ENCODE data around the gene ATAD3A.
"Not testable (repeated sequence)": the region's sequence is repeated elsewhere in the genome, so short reads cannot be mapped to it uniquely, and the experiment has no call there.

ATAD3A gene

DNA sequence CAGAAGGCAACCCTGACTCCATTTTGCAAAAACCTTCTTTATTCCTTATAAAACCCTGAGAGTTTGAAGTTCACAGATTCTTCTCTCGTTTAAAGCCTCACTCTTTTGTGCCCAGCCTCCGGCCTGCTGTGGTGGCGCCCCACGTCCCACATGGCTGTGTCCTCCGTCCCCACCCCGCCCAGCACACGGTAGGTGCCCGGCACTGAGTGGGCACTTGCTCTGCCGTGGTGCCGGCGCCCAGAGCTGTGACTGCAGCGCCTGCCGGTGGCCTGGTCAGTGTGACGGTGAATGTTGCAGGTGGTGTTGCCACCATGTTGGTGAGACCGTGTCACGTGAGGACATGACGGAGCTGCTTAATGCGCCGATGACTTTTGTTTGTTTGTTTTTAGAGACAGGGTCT, 9.4 kb downstream of the ATAD3A start:
- no peak for DNase-seq
- peaks cover 42% of the 10 kb centered on the region for H3K36me3 ChIP-seq
- no peaks in the 10 kb centered on the region for H3K27me3 ChIP-seq
- no peaks in the 10 kb centered on the region for H3K9me3 ChIP-seq
- TF ChIP-seq, protein P1, sequence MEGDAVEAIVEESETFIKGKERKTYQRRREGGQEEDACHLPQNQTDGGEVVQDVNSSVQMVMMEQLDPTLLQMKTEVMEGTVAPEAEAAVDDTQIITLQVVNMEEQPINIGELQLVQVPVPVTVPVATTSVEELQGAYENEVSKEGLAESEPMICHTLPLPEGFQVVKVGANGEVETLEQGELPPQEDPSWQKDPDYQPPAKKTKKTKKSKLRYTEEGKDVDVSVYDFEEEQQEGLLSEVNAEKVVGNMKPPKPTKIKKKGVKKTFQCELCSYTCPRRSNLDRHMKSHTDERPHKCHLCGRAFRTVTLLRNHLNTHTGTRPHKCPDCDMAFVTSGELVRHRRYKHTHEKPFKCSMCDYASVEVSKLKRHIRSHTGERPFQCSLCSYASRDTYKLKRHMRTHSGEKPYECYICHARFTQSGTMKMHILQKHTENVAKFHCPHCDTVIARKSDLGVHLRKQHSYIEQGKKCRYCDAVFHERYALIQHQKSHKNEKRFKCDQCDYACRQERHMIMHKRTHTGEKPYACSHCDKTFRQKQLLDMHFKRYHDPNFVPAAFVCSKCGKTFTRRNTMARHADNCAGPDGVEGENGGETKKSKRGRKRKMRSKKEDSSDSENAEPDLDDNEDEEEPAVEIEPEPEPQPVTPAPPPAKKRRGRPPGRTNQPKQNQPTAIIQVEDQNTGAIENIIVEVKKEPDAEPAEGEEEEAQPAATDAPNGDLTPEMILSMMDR (IDR thresholded peaks at IDR 0.05; ENCODE audit: low read depth, low read length) = no peak
- H3K4me1 ChIP-seq = no peaks in the 10 kb centered on the region
- no peak overlapping the region for H3K4me3 ChIP-seq (ENCODE audit: low read depth, low read length)

DNA sequence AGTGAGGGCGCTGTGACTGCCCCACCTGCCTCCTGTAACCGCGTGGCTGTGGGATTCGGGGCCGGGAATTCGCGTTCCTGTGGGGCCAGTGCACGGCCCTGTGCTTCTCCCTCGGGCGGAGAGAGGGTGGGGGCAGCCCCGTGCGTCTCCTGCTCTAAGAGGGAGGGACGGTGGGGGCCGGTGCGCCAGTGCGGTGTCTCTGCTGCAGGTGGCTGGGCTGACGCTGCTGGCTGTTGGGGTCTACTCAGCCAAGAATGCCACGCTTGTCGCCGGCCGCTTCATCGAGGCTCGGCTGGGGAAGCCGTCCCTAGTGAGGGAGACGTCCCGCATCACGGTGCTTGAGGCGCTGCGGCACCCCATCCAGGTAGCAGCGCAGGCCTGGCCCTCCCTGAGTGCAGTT, 10.6 kb downstream of the ATAD3A start:
- H3K4me1 ChIP-seq; H3K9me3 ChIP-seq; DNase-seq; H3K27me3 ChIP-seq; H3K4me3 ChIP-seq (ENCODE audit: low read depth, low read length): not testable (repeated sequence)
- H3K36me3 ChIP-seq = peaks cover 42% of the 10 kb centered on the region

DNA sequence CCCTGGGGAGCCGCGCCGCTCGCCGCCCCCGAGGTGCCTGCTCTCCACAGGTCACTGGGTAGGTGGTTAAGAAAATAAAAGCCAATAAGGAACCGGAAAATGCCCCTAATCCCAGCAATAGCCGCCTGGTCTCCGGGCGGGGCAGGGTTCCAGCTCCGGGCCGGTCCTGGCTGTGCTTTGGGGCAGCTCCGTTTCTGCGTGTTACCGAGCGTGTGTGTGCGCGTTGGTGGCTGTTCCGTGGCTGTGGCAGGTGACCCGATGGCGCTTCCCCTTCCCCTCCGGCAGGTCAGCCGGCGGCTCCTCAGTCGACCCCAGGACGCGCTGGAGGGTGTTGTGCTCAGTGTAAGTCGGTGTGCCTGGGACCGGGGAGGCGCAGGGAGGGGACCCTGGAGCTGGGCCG, 11.3 kb downstream of the ATAD3A start:
- H3K9me3 ChIP-seq; H3K27me3 ChIP-seq; H3K4me3 ChIP-seq (ENCODE audit: low read depth, low read length); DNase-seq; H3K4me1 ChIP-seq: not testable (repeated sequence)
- H3K36me3 ChIP-seq = peaks cover 42% of the 10 kb centered on the region

DNA sequence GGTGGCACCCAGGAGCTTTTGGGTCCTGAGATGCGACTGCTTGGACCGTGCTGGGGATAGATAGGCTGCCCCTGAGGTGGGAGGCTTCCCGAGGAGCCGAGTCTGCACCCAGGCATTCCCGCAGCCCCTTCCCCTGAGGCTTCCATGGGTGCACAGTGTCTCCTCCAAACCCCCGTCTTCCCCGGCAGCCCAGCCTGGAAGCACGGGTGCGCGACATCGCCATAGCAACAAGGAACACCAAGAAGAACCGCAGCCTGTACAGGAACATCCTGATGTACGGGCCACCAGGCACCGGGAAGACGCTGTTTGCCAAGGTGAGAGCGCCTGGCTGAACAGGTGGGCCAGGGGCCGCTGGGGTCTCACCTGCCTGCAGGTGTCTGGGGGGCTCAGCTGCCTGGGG, 11.7 kb downstream of the ATAD3A start:
- not testable (repeated sequence) for H3K4me3 ChIP-seq (ENCODE audit: low read depth, low read length); DNase-seq; H3K27me3 ChIP-seq; H3K4me1 ChIP-seq; H3K9me3 ChIP-seq
- peaks cover 46% of the 10 kb centered on the region for H3K36me3 ChIP-seq

DNA sequence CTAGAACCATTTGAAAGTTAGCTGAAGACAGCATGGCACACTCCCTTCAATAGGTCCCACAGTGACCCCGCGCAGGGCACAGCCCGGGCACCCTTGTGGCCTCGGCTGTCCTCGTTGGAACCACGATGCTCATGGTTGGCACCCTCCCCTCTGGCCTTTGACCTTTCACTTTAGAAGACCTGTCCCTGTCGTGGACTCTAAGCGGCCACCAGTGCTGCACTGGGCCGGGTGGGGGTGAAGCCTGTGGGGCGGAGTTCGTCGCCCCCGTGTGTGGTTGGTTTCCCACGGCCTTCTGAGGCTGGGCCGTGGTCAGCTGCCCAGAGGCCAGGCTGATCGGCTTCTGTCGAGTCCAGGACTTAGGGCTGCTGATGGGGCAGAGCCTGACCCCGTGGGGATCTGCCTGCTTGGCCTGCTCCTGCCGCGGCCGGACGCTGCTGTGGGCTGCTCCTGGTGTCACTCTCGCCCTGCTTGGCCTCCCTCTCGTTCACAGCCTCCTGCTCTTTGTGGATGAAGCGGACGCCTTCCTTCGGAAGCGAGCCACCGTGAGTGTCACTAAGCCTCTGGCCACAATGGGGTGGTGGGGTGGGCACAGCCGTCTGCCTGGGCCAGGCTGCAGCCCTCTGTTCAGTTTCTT, 12.9 kb downstream of the ATAD3A start:
- H3K9me3 ChIP-seq; H3K4me3 ChIP-seq (ENCODE audit: low read depth, low read length): not testable (repeated sequence)
- H3K36me3 ChIP-seq = peaks cover 53% of the 10 kb centered on the region

DNA sequence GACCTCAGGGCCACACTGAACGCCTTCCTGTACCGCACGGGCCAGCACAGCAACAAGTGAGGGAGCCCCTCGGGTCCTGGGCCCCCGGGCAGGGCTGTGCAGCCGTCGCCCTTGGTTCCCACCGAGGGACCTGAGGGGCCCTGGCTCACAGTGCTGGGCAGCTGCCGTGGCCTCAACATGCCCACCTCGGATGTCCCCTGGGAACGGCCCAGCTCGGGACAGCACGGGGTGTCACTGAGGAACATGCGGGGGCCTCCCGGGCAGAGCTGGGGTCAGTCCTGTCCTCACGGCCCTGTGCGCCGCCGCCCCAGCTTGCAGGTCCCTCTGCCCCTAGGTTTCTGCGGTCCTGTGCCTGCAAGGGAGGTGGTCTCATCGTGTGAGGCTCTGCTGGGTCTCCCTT, 14.5 kb downstream of the ATAD3A start:
- DNase-seq; H3K4me3 ChIP-seq (ENCODE audit: low read depth, low read length); H3K9me3 ChIP-seq; H3K4me1 ChIP-seq; H3K27me3 ChIP-seq: not testable (repeated sequence)
- peaks cover 49% of the 10 kb centered on the region for H3K36me3 ChIP-seq

More for the DNA sequence above, 12.9 kb downstream of the ATAD3A start:
- not testable (repeated sequence) for DNase-seq, H3K27me3 ChIP-seq, H3K4me1 ChIP-seq

DNA sequence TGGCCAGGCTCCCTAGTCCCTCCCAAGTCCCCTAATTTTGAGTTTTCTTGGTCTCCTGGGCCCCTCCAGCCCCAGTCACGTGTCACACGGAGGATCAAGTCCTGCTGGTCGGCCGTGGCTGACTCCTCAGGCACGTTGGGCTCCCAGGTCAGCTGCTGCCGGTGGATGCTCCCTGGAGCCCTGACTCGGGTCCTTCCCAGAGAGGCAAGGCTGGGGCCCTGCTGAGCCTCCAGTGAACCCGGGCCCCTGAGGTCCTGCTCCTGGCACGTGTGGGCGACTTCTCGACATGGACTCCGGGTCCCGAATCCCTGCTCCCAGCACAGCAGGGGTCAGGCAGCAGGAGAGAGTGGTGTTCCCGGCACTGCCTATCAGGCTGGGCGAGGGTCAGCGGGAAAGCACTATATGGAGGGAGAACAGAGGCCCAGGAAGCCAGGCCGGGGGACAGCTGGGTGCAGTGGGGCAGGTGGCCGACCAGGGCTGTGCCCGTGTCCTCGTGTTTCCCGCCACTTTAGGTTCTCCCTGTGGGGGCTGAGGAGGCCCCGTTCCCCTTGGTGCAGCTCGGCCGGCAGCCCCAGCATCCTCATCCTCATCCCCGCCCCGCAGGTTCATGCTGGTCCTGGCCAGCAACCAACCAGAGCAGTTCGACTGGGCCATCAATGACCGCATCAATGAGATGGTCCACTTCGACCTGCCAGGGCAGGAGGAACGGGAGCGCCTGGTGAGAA, 15.3 kb downstream of the ATAD3A start:
- Histone ChIP-seq H3K36me3 (peaks cover 45% of the 10 kb centered on the region), H3K27me3 (no peaks in the 10 kb centered on the region), H3K4me1 (no peaks in the 10 kb centered on the region), H3K9me3 (no peaks in the 10 kb centered on the region; the same call in 1 of the 2 replicates), H3K4me3 (ENCODE audit: low read depth, low read length) (no peak overlapping the region)
- no peak for DNase-seq
- TF ChIP-seq, protein P1 (IDR thresholded peaks at IDR 0.05; ENCODE audit: low read depth, low read length) = no peak

DNA sequence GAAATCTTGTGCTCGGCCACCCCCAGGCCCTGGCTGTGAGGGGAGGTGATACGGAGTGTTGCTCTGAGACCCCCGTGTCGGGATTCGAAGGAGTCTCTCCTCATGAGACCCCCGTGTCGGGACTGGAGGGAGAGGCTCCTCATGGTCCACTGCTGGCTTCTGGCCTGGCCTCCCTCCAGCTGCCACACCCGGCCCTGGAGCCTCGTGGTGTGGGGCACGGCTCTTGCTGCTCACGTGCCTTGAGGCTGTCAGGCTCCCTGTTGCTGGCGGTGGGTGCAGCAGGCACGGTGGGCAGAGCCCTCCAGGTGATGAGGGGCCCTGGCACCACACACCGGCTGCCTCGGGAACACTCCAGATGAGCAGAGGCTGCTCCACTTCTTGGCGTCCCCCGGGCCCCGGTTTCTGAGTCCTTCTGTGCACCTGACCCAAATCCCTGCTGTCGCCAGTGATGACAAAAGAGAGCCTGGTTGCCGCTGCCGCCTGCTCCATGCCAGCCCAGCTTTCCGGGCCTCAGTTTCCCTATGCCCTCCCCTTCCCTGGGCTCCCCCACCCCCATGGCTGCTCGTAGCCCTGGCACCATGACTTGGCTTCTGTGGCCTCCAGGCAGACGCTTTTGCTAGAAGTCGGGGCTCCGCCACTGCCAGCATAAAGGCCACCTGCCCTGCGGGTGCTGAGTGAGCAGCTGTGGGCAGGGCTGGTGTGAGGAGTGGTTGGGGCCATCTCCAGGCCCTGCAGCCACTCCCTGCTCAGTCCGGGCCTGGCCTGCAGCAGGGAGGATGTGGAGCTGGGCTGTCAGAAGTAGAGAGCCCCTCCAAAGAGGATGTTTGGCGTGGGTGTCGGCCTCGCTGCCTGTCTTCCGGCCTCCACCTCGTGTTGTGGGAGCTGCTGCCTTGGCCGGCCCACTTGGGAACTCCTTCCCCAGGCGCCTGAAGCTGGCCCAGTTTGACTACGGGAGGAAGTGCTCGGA, 16.6 kb downstream of the ATAD3A start:
- H3K36me3 ChIP-seq = peaks cover 42% of the 10 kb centered on the region
- TF ChIP-seq, protein P1 (IDR thresholded peaks at IDR 0.05; ENCODE audit: low read depth, low read length) = no peak
- DNase-seq = no peak
- H3K4me1 ChIP-seq = no peaks in the 10 kb centered on the region
- H3K27me3 ChIP-seq = no peaks in the 10 kb centered on the region
- H3K4me3 ChIP-seq (ENCODE audit: low read depth, low read length) = no peak overlapping the region
- H3K9me3 ChIP-seq = no peaks in the 10 kb centered on the region; the same call in 1 of the 2 replicates
